Endometrial microvascular endothelial cells (primary cell): ENCODE measurements around the gene TEC. TPM values are rescaled to one million over a fixed set of nuclear protein-coding genes. Genes with fewer than 3 reads are reported as not detected.
"Not testable (repeated sequence)": the region's sequence is repeated elsewhere in the genome, so short reads cannot be mapped to it uniquely, and the experiment has no call there.

Experiments
- in situ Hi-C: cut with HindIII; loops from 2 replicates; pipeline ENCODE4 v1.10.0; 2017; ENCODE audit warnings: low sequenced_read_pairs, low pct_unique_long_range_greater_than_20kb; ENCODE audit errors: inconsistent ontology term
- total RNA-seq: library from RNA; depleted of rRNA; stranded (reverse); fragments of >200 nt; gene quantifications from one replicate; pipeline ENCODE4 v1.2.3, GENCODE V29; 2015; ENCODE audit errors: inconsistent ontology term

The TEC gene
- 0.74 TPM for total RNA-seq

GRCh38 chr4:48268956-48269860 is at the start of gene TEC:
TSS of gene TEC (minus strand) at chr4:48269838. CDS start at chr4:48228614, 41,224 bp downstream.
- in situ Hi-C loops = no loop called here

DNA sequence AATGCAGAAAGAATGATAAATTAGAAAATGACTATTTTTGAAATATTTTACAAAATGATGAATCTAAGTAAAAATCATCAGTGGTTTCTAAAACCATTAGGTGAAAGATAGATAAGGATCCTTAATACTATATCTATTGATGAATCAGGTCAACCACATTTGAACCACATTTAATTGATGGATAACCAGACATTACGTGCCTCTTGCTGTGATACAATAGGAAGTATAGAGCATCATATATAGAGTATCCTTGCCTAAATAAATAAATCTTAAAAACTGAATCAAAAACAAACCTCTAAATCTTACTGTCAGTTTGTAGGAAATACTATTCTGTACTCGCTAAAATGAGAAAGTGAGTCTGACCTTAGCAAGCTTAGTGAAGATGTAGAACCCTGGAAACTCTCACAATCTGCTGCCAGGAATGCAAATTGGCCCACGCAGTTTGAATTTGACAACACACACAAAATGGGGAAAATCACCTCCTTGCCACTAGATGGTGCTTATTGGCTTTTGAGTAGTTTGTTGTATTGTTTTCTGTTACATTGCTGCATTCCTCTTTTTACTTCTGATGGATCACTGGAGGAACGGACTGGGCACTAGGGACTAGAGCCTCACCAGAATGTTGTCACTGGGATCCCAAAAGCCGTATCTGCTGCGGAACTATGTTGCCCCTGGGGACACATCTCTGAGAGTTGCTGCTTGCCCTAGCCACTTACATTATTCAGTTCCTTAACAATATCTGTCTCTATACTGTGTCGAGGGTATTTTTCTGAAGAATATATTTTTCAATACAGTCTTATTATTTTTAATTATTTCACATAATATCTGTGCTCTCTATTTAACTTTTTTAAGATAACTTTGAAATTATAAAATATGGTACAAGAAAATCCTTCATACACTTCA is 46.3 kb upstream of the TEC start:
- in situ Hi-C loops = no loop called here

- in situ Hi-C loops = not testable (repeated sequence)
Measured at GRCh38 chr4:48314746-48315145, 45.1 kb upstream of the TEC start.

DNA sequence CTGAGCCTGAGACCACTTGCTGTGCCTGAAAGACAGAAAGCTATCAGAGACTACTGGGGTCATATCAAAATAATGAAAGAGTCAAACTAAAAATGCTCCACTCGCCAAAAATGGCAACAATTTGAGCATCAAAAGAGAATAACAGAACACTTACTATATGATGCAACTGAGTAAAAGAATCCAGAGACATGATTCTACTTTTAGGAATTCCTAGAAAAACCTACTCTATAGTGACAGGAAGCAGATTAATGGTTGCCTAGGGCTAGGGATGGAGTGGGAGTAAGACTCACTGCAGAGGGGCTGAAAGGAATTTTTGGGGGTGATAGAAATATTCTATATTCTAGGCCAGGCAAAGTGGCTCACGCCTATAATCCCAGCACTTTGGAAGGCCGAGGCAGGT is 42.3 kb upstream of the TEC start:
- in situ Hi-C loops = no loop called here

DNA sequence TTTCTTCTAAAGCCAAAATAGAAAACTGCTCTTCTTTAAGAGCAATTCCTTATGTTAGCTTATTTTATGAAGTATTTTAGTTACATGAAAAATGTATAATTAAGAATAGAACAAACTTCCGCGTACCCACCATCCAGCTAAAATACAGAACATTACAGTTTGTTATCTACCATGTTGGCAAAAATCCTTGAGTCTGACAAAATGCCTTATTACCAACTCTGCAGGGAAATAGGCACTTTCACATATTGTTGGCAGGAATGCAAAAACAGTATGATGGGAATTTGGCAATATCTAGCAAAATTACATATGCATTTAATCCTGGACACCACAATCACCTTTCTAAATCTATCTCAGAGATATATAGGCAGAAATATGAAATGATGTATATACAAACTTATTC is 39.3 kb upstream of the TEC start:
- in situ Hi-C loops = no loop called here

GRCh38 chr4:48307528-48307927 is 37.9 kb upstream of the TEC start:
- in situ Hi-C loops = no loop called here

- in situ Hi-C loops = no loop called here
Measured at GRCh38 chr4:48305508-48305907, 35.9 kb upstream of the TEC start.

DNA sequence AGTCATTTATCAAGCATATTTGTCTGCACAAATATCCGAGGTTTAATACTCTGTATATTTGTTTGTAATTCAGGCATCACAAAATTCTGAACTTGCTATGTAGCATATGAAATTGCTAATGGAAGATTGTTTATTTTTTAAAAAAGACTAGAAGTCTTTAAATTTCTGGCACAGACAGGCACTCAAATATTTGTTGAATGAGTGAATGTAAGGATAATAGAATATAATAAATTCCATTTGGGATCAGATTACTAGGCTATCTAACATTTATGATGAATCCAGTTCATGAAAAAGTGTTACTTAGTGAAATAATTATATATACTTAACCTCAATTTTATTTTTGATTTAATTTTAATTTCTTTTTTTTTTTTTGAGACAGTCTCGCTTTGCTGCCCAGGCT is 30.4 kb upstream of the TEC start:
- in situ Hi-C loops = no loop called here

GRCh38 chr4:48299560-48299959 is 29.9 kb upstream of the TEC start:
- in situ Hi-C loops = no loop called here

DNA sequence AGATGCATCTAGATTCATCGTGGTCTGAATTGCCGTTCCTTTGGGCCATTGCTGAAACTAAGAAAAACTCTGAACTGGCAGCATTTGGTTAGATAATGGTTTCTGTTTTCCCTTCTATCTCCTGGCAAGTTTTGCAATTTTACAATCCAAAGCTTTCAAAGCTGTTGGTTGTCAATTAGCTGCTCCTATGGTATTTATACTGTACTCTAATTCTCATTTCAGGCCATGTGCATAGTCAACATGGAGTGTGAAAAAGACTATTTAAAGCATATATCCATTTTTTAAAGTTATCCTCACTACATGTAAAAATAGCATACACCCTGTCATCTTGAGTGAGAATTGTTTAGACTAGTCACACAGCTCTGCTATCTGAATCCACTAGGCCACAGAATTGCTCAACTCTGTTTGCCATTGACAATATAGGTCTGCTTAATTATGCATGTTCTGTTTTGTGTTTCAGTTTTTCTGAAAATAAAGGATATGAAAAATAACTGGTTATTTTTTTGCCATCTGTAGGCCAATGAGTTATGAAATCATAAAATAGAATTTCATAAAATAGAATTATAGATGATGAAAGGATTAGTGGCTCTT is 27.7 kb upstream of the TEC start:
- in situ Hi-C loops = no loop called here

DNA sequence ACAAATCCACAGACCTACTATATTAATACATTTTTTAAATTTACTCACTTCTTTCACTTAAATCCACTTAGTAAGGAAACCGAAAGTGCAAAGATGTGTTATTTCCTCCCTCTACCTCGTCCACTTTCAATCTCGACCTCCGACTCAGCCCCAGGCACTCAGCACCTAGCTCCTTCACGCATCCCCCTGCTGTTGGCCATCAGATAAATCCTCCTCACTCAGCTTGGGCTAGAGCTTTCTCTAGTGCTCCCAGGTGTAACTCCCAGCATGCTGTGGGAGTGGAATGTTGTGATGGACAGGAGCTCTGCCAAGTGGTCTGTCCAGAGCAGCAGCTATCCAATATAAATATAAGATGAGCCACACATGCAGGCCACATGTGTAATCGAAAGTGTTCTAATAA is 26.7 kb upstream of the TEC start:
- in situ Hi-C loops = no loop called here

DNA sequence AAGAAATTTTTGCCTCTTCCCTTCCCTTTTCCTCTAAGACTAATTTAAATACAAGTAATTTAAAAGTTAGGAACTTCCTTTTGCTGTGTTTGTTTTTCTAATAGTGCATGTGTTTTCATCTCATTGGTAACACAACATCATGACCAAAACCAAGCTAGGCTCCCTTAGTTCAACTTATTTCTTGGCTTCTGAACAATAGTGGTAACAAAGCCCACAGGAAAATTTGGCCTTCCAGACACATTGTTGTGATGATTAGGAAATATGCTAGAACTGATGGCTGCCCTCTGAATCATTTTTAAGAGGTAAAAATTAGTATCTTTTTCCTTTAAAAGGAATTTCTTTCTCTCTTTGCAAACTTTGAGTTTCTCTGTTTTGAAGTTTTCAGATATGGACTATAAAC is 25.5 kb upstream of the TEC start:
- in situ Hi-C loops = no loop called here

DNA sequence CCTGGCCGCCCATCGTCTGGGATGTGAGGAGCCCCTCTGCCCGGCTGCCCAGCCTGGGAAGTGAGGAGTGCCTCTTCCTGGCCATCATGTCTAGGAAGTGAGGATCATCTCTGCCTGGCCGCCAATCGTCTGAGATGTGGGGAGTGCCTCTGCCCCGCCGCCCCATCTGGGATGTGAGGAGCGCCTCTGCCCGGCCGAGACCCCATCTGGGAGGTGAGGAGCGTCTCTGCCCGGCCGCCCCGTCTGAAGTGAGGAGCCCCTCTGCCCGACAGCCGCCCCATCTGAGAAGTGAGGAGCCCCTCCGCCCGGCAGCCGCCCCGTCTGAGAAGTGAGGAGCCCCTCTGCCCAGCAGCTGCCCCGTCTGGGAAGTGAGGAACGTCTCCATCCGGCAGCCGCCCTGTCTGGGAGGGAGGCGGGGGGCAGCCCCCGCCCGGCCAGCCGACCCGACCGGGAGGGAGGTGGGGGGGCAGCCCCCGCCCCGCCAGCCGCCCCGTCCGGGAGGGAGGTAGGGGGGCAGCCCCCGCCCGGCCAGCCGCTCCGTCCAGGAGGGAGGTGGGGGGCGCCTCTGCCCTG is 22.7 kb upstream of the TEC start:
- in situ Hi-C loops = not testable (repeated sequence)

GRCh38 chr4:48290146-48290772 is 20.6 kb upstream of the TEC start:
- in situ Hi-C loops = no loop called here

DNA sequence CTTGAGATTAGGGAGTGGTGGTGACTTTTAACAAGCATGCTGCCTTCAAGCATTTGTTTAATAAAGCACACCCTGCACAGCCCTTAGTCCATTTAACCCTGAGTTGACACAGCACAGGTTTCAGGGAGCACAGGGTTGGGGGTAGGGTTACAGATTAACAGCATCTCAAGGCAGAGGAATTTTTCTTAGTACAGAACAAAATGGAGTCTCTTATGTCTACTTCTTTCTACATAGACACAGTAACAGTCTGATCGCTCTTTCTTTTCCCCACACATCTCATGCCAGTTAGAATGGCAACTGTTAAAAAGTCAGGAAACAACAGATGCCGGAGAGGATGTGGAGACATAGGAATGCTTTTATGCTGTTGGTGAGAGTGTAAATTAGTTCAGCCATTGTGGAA is 16.4 kb upstream of the TEC start:
- in situ Hi-C loops = not testable (repeated sequence)

DNA sequence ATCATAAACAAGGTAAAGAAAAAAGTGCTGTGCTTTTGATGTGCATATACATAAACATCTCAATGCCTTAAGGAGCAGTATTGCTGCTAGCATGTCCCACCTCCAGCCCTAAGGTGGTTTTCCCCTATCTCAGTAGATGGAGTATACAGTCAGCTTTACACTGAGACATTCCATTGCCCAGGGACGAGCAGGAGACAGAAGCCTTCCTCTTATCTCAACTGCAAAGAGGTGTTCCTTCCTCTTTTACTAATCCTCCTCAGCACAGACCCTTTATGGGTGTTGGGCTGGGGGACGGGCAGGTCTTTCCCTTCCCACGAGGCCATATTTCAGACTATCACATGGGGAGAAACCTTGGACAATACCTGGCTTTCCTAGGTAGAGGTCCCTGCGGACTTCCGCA is 16.0 kb upstream of the TEC start:
- in situ Hi-C loops = not testable (repeated sequence)

DNA sequence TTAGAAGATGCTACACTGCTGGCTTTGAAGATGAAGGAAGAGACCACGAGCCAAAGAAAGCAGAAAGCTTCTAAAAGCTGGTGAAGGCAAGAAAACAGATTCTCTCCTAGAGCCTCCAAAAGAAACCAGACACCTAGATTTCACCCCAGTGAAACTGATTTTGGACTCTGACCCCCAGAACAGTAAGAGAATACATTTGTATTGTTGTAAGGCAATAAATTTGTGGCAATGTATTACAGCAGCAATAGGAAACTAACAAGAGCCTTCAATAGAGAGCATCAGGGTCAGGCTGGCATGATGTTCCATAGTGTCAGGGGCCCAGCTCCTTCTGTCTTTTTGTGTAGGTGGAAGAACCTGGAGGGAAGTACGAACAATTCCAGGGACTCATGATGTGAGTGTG is 6.0 kb upstream of the TEC start:
- in situ Hi-C loops = no loop called here

GRCh38 chr4:48275247-48275646 is 5.6 kb upstream of the TEC start:
- in situ Hi-C loops = no loop called here

- in situ Hi-C loops = no loop called here
Measured at GRCh38 chr4:48271626-48272025, 2.0 kb upstream of the TEC start.
